Subcutaneous abdominal adipose tissue (tissue), 5 donors: ENCODE measurements around the gene GOSR2.

ENCODE experiments used
- H3K27ac ChIP-seq: one replicate; pipeline ENCODE4 v1.7.0; 2013; ENCODE audit warnings: low read depth, mild to moderate bottlenecking, inconsistent platforms, low read length, moderate library complexity
- H3K27me3 ChIP-seq, 5 donors: one replicate each; pipeline ENCODE4 v1.7.0; 2013; ENCODE audit warnings: low read length in 5 of 5, inconsistent platforms in 1 of 5; ENCODE audit not compliant: control insufficient read depth in 5 of 5, insufficient read depth in 4 of 5
- H3K36me3 ChIP-seq, 5 donors: one replicate each; pipeline ENCODE4 v1.7.0; 2013; ENCODE audit warnings: low read length in 5 of 5; ENCODE audit not compliant: control insufficient read depth in 5 of 5, insufficient read depth in 5 of 5
- H3K4me1 ChIP-seq, 5 donors: one replicate each; pipeline ENCODE4 v1.7.0; 2013; ENCODE audit warnings: low read length in 5 of 5, mild to moderate bottlenecking in 3 of 5, moderate library complexity in 1 of 5; ENCODE audit not compliant: control insufficient read depth in 5 of 5, insufficient read depth in 5 of 5
- H3K4me3 ChIP-seq, 5 donors: one replicate each; pipeline ENCODE4 v1.7.0; 2013; ENCODE audit warnings: low read length in 5 of 5, low read depth in 1 of 5
- H3K9ac ChIP-seq, 5 donors: one replicate each; pipeline ENCODE4 v1.7.0; 2013; ENCODE audit warnings: low read length in 5 of 5, mild to moderate bottlenecking in 4 of 5, moderate library complexity in 3 of 5
- H3K9me3 ChIP-seq, 5 donors: one replicate each; pipeline ENCODE4 v1.7.0; 2013; ENCODE audit warnings: low read length in 5 of 5; ENCODE audit not compliant: control insufficient read depth in 5 of 5
- donor health status: healthy.
- donor health status: healthy.
- donor health status: healthy.
- donor health status: healthy.
- donor health status: healthy.

Gene GOSR2

DNA sequence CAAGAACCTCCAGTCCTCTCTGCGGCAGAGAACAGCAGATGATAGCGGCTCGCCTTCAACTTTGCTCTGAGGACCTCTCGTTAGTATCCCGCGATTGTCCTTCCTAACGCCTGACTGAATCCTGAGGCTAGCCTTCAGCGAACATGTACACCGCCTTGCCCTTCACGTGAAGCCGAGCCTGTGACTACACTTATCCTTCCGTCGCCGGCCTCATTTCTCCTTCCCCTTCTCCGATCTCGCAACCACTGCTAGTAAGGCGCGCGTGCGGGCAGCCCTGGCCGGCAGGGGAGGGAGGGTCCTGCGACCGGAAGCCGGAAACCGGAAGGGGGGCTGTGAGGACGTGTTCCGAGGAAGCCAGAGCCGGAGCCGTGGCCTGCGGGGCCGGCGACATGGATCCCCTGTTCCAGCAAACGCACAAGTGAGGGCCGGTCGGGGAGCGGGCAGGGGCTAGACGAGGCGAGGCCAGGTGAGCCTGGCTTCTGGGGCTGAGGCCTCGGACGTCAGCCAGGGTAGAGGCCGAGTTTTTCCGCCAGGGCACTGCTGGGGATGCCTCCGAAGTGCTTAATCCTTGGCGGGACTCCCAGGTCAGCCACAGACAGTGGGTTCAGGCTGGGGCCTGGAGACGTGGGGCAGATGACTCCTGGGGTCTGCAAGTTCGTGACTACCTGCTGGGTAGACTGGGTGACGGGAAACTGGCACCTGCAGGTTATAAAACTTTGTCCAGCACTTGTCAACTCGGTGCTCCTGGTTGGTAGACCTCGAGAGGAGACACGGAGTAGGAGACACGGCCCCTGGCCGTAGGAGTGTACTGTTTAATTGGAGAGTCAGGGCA, at the start of gene GOSR2:
GOSR2 (plus strand) TSS at position 357 of the 832 bp plus-strand sequence; CDS start at position 390, 33 bp downstream.
- Histone ChIP-seq H3K9ac (peak within 1 kb of the TSS; percentile 97 to 100 (median 99)), H3K4me1 (peaks cover 4 to 28% (median 26%) of the 10 kb centered on the region in 5 donors)

DNA sequence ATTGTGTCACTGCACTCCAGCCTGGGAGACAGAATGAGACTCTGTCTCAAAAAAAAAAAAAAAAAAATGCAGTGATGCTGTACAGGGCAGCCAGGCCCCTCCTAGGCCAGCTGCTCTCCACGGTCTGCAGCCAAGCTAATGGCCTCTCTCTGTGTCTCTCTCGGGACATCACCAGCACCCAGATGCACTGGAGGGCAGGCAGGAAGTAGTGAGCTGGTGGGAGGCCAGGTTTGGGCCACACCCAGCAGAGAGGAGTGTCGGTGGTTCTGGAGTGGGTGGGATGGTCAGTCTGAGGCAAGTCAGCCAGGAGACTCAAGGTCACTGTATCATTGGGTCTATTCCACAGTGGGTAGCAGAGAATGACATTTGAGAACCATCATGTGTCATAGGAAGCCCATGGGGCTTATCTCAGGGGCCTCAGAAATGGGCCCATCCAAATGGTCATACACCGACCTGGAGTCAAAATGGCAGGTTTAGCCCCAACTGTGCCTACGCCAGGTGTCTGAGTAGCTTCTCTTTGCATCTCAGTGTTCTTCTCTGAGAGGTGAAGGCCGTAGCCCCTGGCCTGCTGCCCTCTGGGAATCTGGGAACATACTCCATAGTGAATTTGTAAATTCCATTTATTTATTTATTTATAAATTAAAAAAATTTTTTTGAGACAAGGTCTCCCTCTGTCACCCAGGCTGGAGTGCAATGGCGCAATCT, 48.9 kb upstream of the GOSR2 start:
- Histone ChIP-seq H3K27me3 (peaks cover 0 to 3% (median 0%) of the 10 kb centered on the region in 5 donors), H3K27ac (no peak overlapping the region), H3K9ac (no peak overlapping the region), H3K9me3 (no peaks in the 10 kb centered on the region), H3K4me1 (peaks cover 4 to 35% (median 27%) of the 10 kb centered on the region in 5 donors), H3K36me3 (no peaks in the 10 kb centered on the region), H3K4me3 (no peak overlapping the region)

More for the DNA sequence above, at the start of gene GOSR2:
- peak within 1 kb of the TSS; percentile 90 to 99 (median 98) for H3K4me3 ChIP-seq
- H3K9me3 ChIP-seq, result no peaks in the 10 kb centered on the region
- peak within 1 kb of the TSS; percentile 92 for H3K27ac ChIP-seq
- H3K36me3 ChIP-seq, result peaks cover 0 to under 1% (median 0%) of the 10 kb centered on the region in 5 donors
- no peaks in the 10 kb centered on the region for H3K27me3 ChIP-seq

DNA sequence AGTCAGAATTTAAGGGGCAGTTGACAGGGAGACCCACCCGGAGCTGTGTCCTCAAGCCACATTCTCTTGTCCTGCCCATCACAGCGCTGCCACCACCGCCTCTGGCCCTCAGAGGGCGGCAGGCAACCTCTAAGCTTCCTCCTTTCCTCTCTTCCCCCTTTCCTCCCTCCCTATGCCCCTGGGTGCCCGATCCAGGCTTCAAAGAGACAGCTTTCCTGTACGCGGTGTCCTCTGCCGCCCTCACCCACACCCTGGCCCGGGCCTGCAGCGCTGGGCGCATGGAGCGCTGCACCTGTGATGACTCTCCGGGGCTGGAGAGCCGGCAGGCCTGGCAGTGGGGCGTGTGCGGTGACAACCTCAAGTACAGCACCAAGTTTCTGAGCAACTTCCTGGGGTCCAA, 48.1 kb upstream of the GOSR2 start:
- no peak overlapping the region for H3K4me3 ChIP-seq
- peaks cover 6 to 35% (median 28%) of the 10 kb centered on the region in 5 donors for H3K4me1 ChIP-seq
- no peak overlapping the region for H3K27ac ChIP-seq
- no peaks in the 10 kb centered on the region for H3K9me3 ChIP-seq
- no peak overlapping the region for H3K9ac ChIP-seq
- no peaks in the 10 kb centered on the region for H3K36me3 ChIP-seq
- peaks cover 0 to 3% (median 0%) of the 10 kb centered on the region in 5 donors for H3K27me3 ChIP-seq

- Histone ChIP-seq H3K36me3 (no peaks in the 10 kb centered on the region), H3K27me3 (peaks cover 0 to 3% (median 0%) of the 10 kb centered on the region in 5 donors), H3K4me3 (no peak overlapping the region), H3K4me1 (peaks cover 6 to 35% (median 28%) of the 10 kb centered on the region in 5 donors), H3K27ac (no peak overlapping the region), H3K9me3 (no peaks in the 10 kb centered on the region), H3K9ac (no peak overlapping the region)
Measured at GRCh38 chr17:46875849-46876352, 47.1 kb upstream of the GOSR2 start.

- Histone ChIP-seq H3K27me3 (peaks cover 0 to 3% (median 0%) of the 10 kb centered on the region in 5 donors), H3K9ac (no peak overlapping the region), H3K27ac (no peak overlapping the region), H3K4me1 (peaks cover 6 to 35% (median 28%) of the 10 kb centered on the region in 5 donors), H3K36me3 (no peaks in the 10 kb centered on the region), H3K9me3 (no peaks in the 10 kb centered on the region), H3K4me3 (no peak overlapping the region)
Measured at GRCh38 chr17:46876353-46876887, 46.5 kb upstream of the GOSR2 start.

- Histone ChIP-seq H3K4me1 (peaks cover 6 to 35% (median 28%) of the 10 kb centered on the region in 5 donors), H3K9me3 (no peaks in the 10 kb centered on the region), H3K27ac (peak overlapping the region; percentile 46), H3K27me3 (peaks cover 0 to 3% (median 0%) of the 10 kb centered on the region in 5 donors), H3K4me3 (no peak overlapping the region), H3K36me3 (no peaks in the 10 kb centered on the region), H3K9ac (no peak overlapping the region)
Measured at GRCh38 chr17:46876926-46877325, 46.0 kb upstream of the GOSR2 start.

DNA sequence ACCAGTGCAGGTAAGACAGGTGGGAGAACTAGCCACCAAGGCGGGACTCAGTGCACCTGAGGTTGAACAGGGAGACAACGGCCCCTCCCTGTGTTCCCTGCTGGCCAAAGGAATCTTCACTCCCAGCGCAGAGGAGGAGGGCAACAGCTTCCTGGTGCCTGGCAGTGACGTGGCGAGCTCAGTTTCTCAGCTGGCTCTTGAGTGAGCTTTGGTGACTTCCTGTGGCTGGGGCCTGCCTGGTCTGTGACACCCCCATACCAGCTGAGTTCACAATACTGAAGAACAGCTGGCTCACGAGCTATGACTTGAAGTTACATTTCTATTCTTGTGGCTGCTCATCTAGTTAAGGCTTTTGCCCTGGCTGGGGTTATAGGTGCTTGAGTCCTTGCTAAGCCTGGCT, 45.5 kb upstream of the GOSR2 start:
- H3K9me3 ChIP-seq, result no peaks in the 10 kb centered on the region
- peaks cover 6 to 35% (median 28%) of the 10 kb centered on the region in 5 donors for H3K4me1 ChIP-seq
- H3K9ac ChIP-seq, result no peak overlapping the region
- no peak overlapping the region for H3K4me3 ChIP-seq
- peaks cover 0 to 3% (median 0%) of the 10 kb centered on the region in 5 donors for H3K27me3 ChIP-seq
- peak overlapping the region; percentile 46 for H3K27ac ChIP-seq
- H3K36me3 ChIP-seq, result no peaks in the 10 kb centered on the region

GRCh38 chr17:46878055-46878454, 44.9 kb upstream of the GOSR2 start:
- Histone ChIP-seq H3K4me3 (no peak overlapping the region), H3K27ac (no peak overlapping the region), H3K9ac (no peak overlapping the region), H3K27me3 (peaks cover 0 to 3% (median 0%) of the 10 kb centered on the region in 5 donors), H3K36me3 (no peaks in the 10 kb centered on the region), H3K4me1 (peaks cover 6 to 35% (median 28%) of the 10 kb centered on the region in 5 donors), H3K9me3 (no peaks in the 10 kb centered on the region)

- Histone ChIP-seq H3K9ac (no peak overlapping the region), H3K9me3 (no peaks in the 10 kb centered on the region), H3K4me1 (peaks cover 6 to 35% (median 28%) of the 10 kb centered on the region in 5 donors), H3K27ac (no peak overlapping the region), H3K4me3 (no peak overlapping the region), H3K27me3 (peaks cover 0 to 5% (median 2%) of the 10 kb centered on the region in 5 donors), H3K36me3 (no peaks in the 10 kb centered on the region)
Measured at GRCh38 chr17:46879101-46879500, 43.9 kb upstream of the GOSR2 start.
